NCI-H524 treated with DMSO at 0.1 percent for 48 hours (cell line): ENCODE measurements around the gene TTC32.
"Not testable (repeated sequence)": the region's sequence is repeated elsewhere in the genome, so short reads cannot be mapped to it uniquely, and the experiment has no call there.

Experiments
- DNase-seq: peaks from one replicate; lab custom pipeline; 2025; lab: John Stamatoyannopoulos, UW

The TTC32 gene

GRCh38 chr2:19899985-19900930 lies 1.5 kb downstream of the TTC32 start:
- no peak for DNase-seq

GRCh38 chr2:19898592-19899329 lies 3.0 kb downstream of the TTC32 start:
- no peak for DNase-seq

GRCh38 chr2:19897623-19898245 lies 4.0 kb downstream of the TTC32 start:
- DNase-seq = no peak

GRCh38 chr2:19895535-19895934 lies 6.2 kb downstream of the TTC32 start:
- no peak for DNase-seq

DNA sequence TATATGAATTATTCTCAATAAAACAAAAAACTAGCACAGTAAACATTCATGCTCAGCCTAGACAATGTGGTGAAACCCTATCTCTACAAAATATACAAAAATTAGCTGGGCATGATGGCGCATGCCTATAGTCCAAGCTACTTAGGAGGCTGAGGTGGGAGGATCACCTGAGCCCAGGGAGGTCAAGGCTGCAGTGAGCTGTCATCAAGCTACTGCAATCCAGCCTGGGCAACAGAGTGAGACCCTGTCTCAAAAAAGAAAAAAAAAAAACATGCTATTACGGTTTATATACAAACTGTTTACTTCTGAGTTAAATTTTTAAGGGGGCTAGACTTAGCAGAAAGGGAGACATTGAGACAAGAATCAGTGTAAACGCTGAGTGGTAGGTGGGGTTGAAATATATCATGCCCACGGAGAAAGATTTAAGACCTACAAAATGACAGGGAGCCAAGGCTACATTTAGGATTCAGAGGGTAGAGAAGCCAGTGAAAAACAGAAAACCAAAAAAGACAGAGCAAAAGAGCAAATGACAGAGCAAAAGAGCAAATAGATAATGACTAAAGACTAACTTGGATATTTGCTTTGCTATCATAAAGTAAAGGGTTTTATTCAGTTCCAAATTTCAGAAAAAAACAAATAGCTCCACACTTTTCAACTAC lies 7.5 kb downstream of the TTC32 start:
- DNase-seq = no peak

- no peak for DNase-seq
Measured at GRCh38 chr2:19893520-19894133, 8.2 kb downstream of the TTC32 start.

GRCh38 chr2:19891971-19892370 lies 9.8 kb downstream of the TTC32 start:
- not testable (repeated sequence) for DNase-seq

- DNase-seq = peak; percentile 19
Measured at GRCh38 chr2:19890104-19890503, 11.7 kb downstream of the TTC32 start.

DNA sequence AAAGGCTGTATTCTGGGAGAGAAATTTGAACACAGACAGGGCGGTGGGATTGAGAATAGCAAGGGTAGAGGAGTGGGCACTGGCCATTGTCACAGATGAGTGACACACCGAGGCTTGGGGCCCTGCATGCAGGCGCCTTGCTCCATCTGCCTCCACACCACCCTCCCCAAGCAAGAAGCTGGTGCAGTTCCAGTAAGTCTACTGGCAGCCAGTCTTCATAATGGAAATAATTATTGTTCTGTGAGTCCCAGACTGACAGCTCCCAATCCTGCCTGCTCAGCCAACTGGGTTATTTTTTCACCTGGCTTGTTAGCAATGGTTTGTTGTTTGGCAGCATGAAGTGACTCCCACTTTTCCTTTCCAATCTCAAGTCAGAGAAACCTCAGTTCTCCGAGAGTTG lies 13.0 kb downstream of the TTC32 start:
- no peak for DNase-seq

GRCh38 chr2:19887510-19887909 lies 14.3 kb downstream of the TTC32 start:
- DNase-seq = no peak

DNA sequence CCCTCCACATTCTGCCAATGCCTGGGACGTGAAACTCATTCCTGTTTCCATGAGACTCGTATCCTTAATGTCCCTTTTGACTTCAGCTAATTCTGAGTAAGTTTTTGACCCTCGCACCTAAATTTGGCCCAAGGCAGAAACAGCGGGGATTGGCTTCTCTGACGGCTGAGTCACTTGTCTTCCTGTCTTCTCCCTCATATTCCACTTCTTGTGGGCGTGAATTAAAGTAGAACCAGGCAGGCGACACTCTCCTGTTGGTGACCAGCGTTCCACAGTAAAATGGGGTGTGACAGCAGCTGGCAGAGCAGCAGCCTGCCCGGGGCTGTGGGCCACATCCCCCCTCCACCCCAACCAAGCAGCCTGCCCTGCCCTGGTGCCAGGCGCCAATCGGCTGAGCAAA lies 15.5 kb downstream of the TTC32 start:
- no peak for DNase-seq

- DNase-seq = no peak
Measured at GRCh38 chr2:19885791-19886190, 16.0 kb downstream of the TTC32 start.

- no peak for DNase-seq
Measured at GRCh38 chr2:19883971-19884720, 17.6 kb downstream of the TTC32 start.

DNA sequence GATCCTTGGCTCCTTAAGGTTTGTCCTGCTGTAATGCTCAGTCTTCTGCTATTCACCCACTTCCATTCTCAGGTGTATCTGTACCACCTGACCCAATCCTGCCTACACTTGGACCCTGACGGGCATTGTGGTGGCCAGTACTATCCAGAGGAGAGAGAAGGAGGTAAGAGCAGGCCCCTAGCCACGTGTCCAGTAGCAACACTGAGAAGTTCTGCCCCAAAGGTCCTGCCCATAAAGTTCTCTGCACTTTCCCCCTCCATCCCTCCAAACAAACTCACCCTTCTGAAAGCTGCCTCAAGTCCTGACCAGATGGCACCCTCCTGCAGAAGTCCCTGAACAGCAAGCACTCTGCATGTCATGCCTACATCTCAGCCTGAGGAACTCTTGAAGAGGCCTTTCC lies 18.3 kb downstream of the TTC32 start:
- no peak for DNase-seq

DNA sequence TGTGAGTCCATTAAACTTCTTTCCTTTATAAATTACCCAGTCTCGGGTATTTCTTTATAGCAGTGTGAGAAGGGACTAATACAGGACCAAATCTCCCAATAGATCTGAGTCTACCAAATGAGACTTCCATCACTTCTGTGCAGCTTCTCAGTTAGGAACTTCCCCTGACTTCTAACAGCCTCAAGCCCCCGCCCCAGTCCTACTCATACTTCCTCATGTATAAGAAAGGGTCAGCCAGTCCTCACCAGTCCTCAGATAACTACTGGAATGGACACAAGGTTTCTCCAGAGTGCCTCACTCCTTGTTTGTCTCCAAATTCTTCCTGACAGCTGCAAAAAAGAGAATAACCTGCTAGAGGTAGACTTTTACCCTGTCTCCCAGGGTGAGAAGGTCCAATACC lies 19.5 kb downstream of the TTC32 start:
- no peak for DNase-seq

DNA sequence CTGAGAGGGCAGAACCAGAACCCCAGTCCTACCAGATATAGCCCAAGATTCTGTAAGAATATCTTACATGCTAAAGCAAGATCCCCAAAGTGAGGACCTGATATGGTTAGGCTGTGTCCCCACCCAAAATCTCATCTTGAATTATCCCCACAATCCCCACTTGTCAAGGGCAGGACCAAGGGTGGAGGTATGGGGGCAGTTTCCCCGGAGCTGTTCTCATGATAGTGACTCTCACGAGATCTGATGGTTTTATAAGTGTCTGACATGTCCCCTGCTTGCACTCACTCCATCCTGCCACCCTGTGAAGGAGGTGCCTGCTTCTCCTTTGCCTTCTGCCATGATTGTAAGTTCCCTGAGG lies 19.9 kb downstream of the TTC32 start:
- no peak for DNase-seq

GRCh38 chr2:19881221-19881907 lies 20.4 kb downstream of the TTC32 start:
- no peak for DNase-seq

DNA sequence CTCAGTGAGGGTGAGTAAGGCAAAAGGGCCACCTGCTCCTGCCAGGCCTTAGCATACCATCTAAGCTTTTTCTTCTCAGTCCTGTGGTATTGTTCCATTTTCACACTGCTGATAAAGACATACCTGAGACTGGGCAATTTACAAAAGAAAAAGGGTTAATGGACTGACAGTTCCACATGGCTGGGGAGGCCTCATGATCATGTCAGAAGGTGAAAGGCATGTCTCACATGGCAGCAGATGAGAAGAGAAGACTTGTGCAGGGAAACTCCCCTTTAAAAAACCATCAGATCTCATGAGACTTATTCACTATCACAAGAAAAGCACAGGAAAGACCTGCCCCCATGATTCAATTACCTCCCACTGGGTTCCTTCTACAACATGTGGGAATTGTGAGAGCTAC lies 21.6 kb downstream of the TTC32 start:
- not testable (repeated sequence) for DNase-seq

- DNase-seq = no peak
Measured at GRCh38 chr2:19879120-19879519, 22.7 kb downstream of the TTC32 start.

DNA sequence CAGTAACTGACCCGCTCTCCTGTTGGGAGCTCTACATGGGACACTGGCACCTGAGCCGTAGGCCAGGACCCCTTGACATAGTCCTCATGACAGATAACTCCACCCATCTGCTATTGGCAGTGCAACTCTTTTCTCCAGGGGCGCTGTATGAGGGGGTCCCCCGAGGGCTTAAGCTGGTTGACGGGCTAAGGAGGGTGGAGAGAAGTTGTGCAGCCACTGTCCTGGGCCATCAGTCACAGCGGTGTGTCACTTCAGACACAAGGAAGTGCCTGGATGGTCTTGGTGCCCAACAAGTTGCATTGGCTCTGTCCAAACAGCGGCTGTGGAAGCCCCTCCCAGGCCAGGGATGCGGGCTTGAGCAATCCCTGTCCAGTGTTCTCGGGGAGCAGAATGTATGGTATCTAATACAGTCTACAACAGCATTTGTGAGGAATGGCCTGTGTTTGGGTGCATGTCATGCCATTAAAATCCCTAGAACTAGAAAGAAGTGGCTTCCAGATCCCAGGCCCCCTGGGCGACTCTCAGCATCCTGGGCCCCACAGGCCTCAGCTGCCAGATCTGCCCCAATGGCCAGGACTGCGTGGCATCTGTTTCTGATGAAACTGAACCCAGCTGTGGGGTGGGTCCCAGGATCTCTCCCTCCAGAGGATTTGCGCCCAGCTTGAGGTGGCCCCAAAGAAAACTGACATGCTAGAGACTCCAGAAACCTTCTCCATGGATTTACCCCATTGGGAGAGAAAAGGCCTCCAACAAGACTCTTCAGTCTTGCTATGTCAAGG lies 23.3 kb downstream of the TTC32 start:
- no peak for DNase-seq
